GM12878 (cell line): ENCODE measurements around the gene FOSL1. TPM values are rescaled to one million over a fixed set of nuclear protein-coding genes. Genes with fewer than 3 reads are reported as not detected.

Experiments
- ATAC-seq: fragments of 200-7000 bp; cut with Tn5 transposase; 3 replicates; pipeline ENCODE4 v1.9.1; 2020; ENCODE audit warnings: mild to moderate bottlenecking, moderate library complexity
- BruUV-seq: library from RNA; stranded (reverse); fragments of 400-500 nt; replicated peaks from 2 replicates; lab custom pipeline; 2021; lab: Mats Ljungman, UMichigan
- CTCF ChIA-PET: fragments of 300-600 bp; sonication (Branson Sonifier 250); formaldehyde crosslinking; extraction: SDS; loops from one replicate; lab custom pipeline; 2021; ENCODE audit warnings: inconsistent platforms; lab: Yijun Ruan, JAX
- POLR2A ChIA-PET: fragments of 350-600 bp; formaldehyde crosslinking; extraction: SDS; loops from one replicate; lab custom pipeline; 2021; ENCODE audit warnings: inconsistent platforms; lab: Charles Lee
- RAD21 ChIA-PET: fragments of 300-600 bp; sonication (Branson Sonifier 250); formaldehyde crosslinking; loops from one replicate; lab custom pipeline; 2023; ENCODE audit warnings: antibody characterized with exemption; ENCODE audit not compliant: unreplicated experiment; lab: Charles Lee
- SMC1A ChIA-PET: fragments of 300-600 bp; sonication (Branson Sonifier 250); formaldehyde crosslinking; loops from one replicate; lab custom pipeline; 2023; ENCODE audit not compliant: unreplicated experiment, uncharacterized antibody; lab: Charles Lee
- DNase-seq: peaks from one replicate; pipeline ENCODE4 v3.0.0-alpha.2; 2011; ENCODE audit warnings: low read depth, low spot score
- FAIRE-seq: peaks from 3 replicates; lab custom pipeline; 2011; peaks lifted over from hg19 to GRCh38; lab: Jason Lieb, UNC
- H2AFZ ChIP-seq: 2 replicates; pipeline ENCODE4 v1.6.0; 2011; ENCODE audit warnings: low read depth, low read length, control low read depth; ENCODE audit not compliant: control insufficient read depth
- H3K27ac ChIP-seq: 2 replicates; pipeline ENCODE4 v1.5.1; 2011; ENCODE audit warnings: control low read depth; ENCODE audit not compliant: control insufficient read depth, insufficient read depth
- H3K27me3 ChIP-seq, 2 experiments: replicated peaks in 1 of 2; 2 replicates each; pipeline versions ENCODE4 v1.6.0 to v1.6.1; 2011; ENCODE audit warnings: low read length in 1 of 2; ENCODE audit not compliant: control insufficient read depth in 2 of 2, insufficient read depth in 2 of 2
- H3K36me3 ChIP-seq, 2 experiments: 2 replicates each; pipeline ENCODE4 v1.5.1; 2011; ENCODE audit warnings: low read length in 1 of 2; ENCODE audit not compliant: control insufficient read depth in 2 of 2, insufficient read depth in 2 of 2
- H3K4me1 ChIP-seq: 2 replicates; pipeline ENCODE4 v1.6.1; 2011; ENCODE audit warnings: mild to moderate bottlenecking, low read length, moderate library complexity, mixed read lengths; ENCODE audit not compliant: control insufficient read depth, insufficient read depth
- H3K4me2 ChIP-seq: 2 replicates; pipeline ENCODE4 v1.6.0; 2011; ENCODE audit warnings: control low read depth; ENCODE audit not compliant: control insufficient read depth, insufficient read depth
- H3K4me3 ChIP-seq: fragments of 200-600 bp; sonication (generic); 2 replicates; pipeline ENCODE4 v1.5.1; 2016
- H3K79me2 ChIP-seq: 2 replicates; pipeline ENCODE4 v1.6.0; 2011; ENCODE audit warnings: low read length; ENCODE audit not compliant: control insufficient read depth, insufficient read depth
- H3K9ac ChIP-seq: 2 replicates; pipeline ENCODE4 v1.8.0; 2011; ENCODE audit warnings: low read length, control low read depth, mixed read lengths; ENCODE audit not compliant: control insufficient read depth, insufficient read depth
- H3K9me3 ChIP-seq: replicated peaks from 3 replicates; pipeline ENCODE4 v1.5.1; 2011; ENCODE audit warnings: mild to moderate bottlenecking, low read length; ENCODE audit not compliant: control insufficient read depth, insufficient read depth
- H4K20me1 ChIP-seq: 2 replicates; pipeline ENCODE4 v1.6.0; 2011; ENCODE audit not compliant: control insufficient read depth, insufficient read depth
- LARP7 ChIP-seq: fragments of 450-650 bp; IDR thresholded peaks from 2 replicates; pipeline ENCODE4 v1.6.1; 2017; ENCODE audit warnings: mild to moderate bottlenecking
- NR2F1 ChIP-seq: fragments of 450-650 bp; conservative IDR thresholded peaks from 2 replicates; pipeline ENCODE4 v1.6.1; 2017; ENCODE audit warnings: mild to moderate bottlenecking
- POLR2A ChIP-seq: IDR thresholded peaks from 2 replicates; pipeline ENCODE4 v1.6.1; 2011; ENCODE audit warnings: low read depth, mild to moderate bottlenecking, low read length
- POLR2AphosphoS2 ChIP-seq: IDR thresholded peaks from 2 replicates; pipeline ENCODE4 v1.6.1; 2011; ENCODE audit warnings: low read depth, mild to moderate bottlenecking, low read length, improper control_type of control experiment, moderate library complexity
- POLR2AphosphoS5 ChIP-seq: IDR thresholded peaks from 2 replicates; pipeline ENCODE4 v1.6.1; 2011; ENCODE audit warnings: mild to moderate bottlenecking, low read length, inconsistent platforms
- SIX5 ChIP-seq: IDR thresholded peaks from 2 replicates; pipeline ENCODE4 v1.6.1; 2011; ENCODE audit warnings: mild to moderate bottlenecking, low read depth, low read length, moderate library complexity; ENCODE audit not compliant: severe bottlenecking
- SMAD5 ChIP-seq: IDR thresholded peaks from 2 replicates; pipeline ENCODE4 v1.6.1; 2016; ENCODE audit warnings: antibody characterized with exemption, low read depth
- WGBS: methylation state at CpG from one replicate; pipeline ENCODE4 v1.1.6; 2016; ENCODE audit warnings: low lambda C conversion rate; ENCODE audit not compliant: insufficient replicate concordance, insufficient coverage; ENCODE audit errors: missing lambda C conversion rate; 5-methylcytosine and 5-hydroxymethylcytosine counted together
- in situ Hi-C: fragments of 300-500 bp; cut with MboI; formaldehyde crosslinking; loops from 9 replicates; pipeline ENCODE4 v1.14.3; 2018; ENCODE audit warnings: mixed read lengths
- intact Hi-C: fragments of 100-400 bp; cut with micrococcal nuclease; formaldehyde crosslinking; loops from one replicate; pipeline ENCODE4 v1.14.2; 2022; ENCODE audit not compliant: unreplicated experiment
- polyA plus RNA-seq, 11 experiments: library from polyadenylated mRNA; depleted of rRNA in 4 of 11; unstranded in 6 of 11; stranded (reverse) in 5 of 11; fragments of >200 nt; fragmentation: Nextera tagmentation in 4 of 11; fragmentation: Illumina TruSeq in 1 of 11; extraction: Ambion mirVana in 4 of 11; extraction: Trizol in 1 of 11; gene quantifications; 1 replicate in 1 of 11; 2 replicates in 10 of 11; pipeline versions ENCODE4 v1.2.1 to v1.2.3, GENCODE V29; 2011 to 2016; ENCODE audit warnings: inconsistent platforms in 2 of 11, missing spikeins in 2 of 11, low read depth in 1 of 11
- total RNA-seq, 4 experiments: library from RNA; depleted of rRNA in 3 of 4; stranded (reverse); fragments of >200 nt in 3 of 4; fragmentation: Illumina TruSeq in 1 of 4; extraction: Trizol in 1 of 4; gene quantifications; 2 replicates each; pipeline versions ENCODE4 v1.2.1 to v1.2.3, GENCODE V29; 2013 to 2021

FOSL1 gene
- total and polyA plus RNA-seq, 10 of the 15 experiments (the other 5 are each of a cell fraction or from before 2014, with no cell fraction given), result 0.82 to 5.4 (median 2.1) TPM

DNA sequence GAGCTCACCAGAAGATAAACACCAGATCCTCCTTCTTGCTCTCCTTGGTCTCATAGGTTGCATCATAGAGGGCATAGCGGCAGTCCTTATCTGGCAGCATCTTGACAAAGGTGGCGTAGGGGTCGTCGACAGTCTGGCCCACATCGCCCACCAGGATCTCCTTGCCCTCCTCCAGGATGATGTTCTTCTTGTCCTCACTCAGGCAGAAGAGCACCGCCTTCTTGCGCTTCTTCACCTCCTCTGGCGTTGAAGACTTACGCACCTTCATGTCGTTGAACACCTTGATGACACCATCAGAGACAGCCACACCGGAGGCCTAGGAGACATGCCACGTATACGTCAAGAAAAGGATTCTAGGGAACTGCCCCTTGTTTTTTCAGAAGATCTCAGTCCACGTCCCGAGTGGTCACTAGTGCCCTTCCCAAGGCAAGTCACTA is 44.2 kb downstream of the FOSL1 start:
- SMC1A ChIA-PET, result no interaction called here
- intact Hi-C loops (loop anchor here (5.0 kb wide), 1 partner anchor 196 kb away; the partner anchor contains the start of gene SF3B2), in situ Hi-C loops (loop anchor here (25.0 kb wide), 1 partner anchor 1619 kb away; the partner anchor contains the start of genes DNAJC4, FKBP2, NUDT22 and PPP1R14B)
- no TSS peak for BruUV-seq
- peaks cover 32 to 41% of the 10 kb centered on the region in 2 experiments; a peak in 3 of 4 replicates for H3K36me3 ChIP-seq
- FAIRE-seq, result no peak
- peak overlapping the region; percentile 94 for H3K4me2 ChIP-seq
- POLR2A ChIA-PET, result no interaction called here
- no peak overlapping the region for H2AFZ ChIP-seq
- no peak for DNase-seq
- H4K20me1 ChIP-seq, result peaks cover 24% of the 10 kb centered on the region
- H3K9ac ChIP-seq, result peak overlapping the region; percentile 92
- H3K27me3 ChIP-seq, result no peaks in the 10 kb centered on the region
- peak overlapping the region; percentile 93 for H3K4me3 ChIP-seq
- H3K9me3 ChIP-seq, result peaks cover 2% of the 10 kb centered on the region; the same call in 2 of the 3 replicates
- WGBS, result 83% methylated on average over 15 of the region's 15 CpGs
- H3K79me2 ChIP-seq, result peaks cover 50% of the 10 kb centered on the region
- CTCF ChIA-PET, result no interaction called here
- no peak overlapping the region for H3K27ac ChIP-seq
- H3K4me1 ChIP-seq, result peaks cover 10% of the 10 kb centered on the region
- RAD21 ChIA-PET, result no interaction called here
- no peak for ATAC-seq
- TF ChIP-seq NR2F1 (no peak), POLR2AphosphoS2 (no peak), POLR2AphosphoS5 (peak; percentile 22; the same call in 1 of the 2 replicates), POLR2A (peak; percentile 55)
- TF ChIP-seq, all 136 proteins: peak for 2

- no peak overlapping the region for H2AFZ ChIP-seq
- TF ChIP-seq SMAD5 (no peak), POLR2AphosphoS5 (peak; percentile 34; the same call in 1 of the 2 replicates), SIX5 (no peak), LARP7 (no peak)
- TF ChIP-seq, all 136 proteins: peak for 1
- Histone ChIP-seq H3K4me2 (peak overlapping the region; percentile 94), H3K79me2 (peaks cover 46% of the 10 kb centered on the region), H3K27ac (no peak overlapping the region), H3K9me3 (peaks cover 2% of the 10 kb centered on the region; the same call in 2 of the 3 replicates), H3K9ac (no peak overlapping the region), H3K4me1 (peaks cover 10% of the 10 kb centered on the region), H4K20me1 (peaks cover 24% of the 10 kb centered on the region), H3K4me3 (no peak overlapping the region), H3K36me3 (peaks cover 32 to 41% of the 10 kb centered on the region in 2 experiments; a peak in 3 of 4 replicates), H3K27me3 (no peaks in the 10 kb centered on the region)
- no peak for ATAC-seq
- in situ Hi-C loops, result loop anchor here (25.0 kb wide), 1 partner anchor 1618 kb away; the partner anchor contains the start of genes DNAJC4, FKBP2, NUDT22 and PPP1R14B
- BruUV-seq, result TSS peak; percentile 80
- intact Hi-C loops, result loop anchor here (5.0 kb wide), 1 partner anchor 197 kb away; the partner anchor contains the start of gene SF3B2
- SMC1A ChIA-PET, result no interaction called here
- RAD21 ChIA-PET, result no interaction called here
- POLR2A ChIA-PET, result no interaction called here
- WGBS, result 74% methylated on average over 14 of the region's 15 CpGs
- DNase-seq, result no peak
- CTCF ChIA-PET, result no interaction called here
- FAIRE-seq, result no peak
Measured at GRCh38 chr11:65854852-65855837, 45.0 kb downstream of the FOSL1 start.
